HL-60/S4 treated with phorbol 12-myristate 13-acetate at 8.2 ng/mL for 4 days and 3 days (cell line): ENCODE data around the gene ZNF385B.

Experiments used
- in situ Hi-C: fragments of 300-500 bp; cut with MboI; formaldehyde crosslinking; loops from 2 replicates; pipeline ENCODE4 v1.15.0; 2022; ENCODE audit warnings: low sequenced_read_pairs

Gene ZNF385B

DNA sequence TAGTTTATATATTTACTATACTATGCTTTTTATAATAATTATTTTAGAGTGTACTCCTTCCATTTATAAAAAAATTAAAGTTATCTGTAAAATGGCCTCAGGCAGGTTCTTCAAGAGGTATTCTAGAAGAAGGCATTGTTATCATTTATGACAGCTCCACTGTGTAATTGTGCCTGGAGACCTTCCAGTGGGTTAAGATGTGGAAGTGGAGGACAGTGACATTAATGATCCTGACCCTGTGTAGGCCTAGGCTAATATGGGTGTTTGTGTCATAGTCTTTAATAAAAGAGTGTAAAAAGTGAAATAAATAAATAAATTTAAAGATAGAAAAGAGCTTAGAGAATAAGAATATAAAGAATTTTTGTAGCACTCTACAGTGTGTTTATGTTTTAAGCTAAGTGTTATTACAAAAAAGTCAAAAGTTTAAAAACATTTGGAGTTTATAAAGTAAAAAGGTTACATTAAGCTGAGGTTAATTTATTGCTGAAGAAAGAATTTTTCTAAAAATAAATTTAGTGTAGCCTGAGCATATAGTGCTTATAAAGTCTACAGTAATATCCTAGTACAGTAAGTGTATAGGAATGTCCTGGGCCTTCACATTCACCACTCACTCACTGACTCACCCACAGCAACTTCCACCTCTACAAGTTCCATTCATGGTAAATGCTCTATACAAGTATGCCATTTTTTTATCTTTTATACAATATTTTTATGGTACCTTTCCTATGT is 406.8 kb downstream of the ZNF385B start:
- in situ Hi-C loops: no loop called here

DNA sequence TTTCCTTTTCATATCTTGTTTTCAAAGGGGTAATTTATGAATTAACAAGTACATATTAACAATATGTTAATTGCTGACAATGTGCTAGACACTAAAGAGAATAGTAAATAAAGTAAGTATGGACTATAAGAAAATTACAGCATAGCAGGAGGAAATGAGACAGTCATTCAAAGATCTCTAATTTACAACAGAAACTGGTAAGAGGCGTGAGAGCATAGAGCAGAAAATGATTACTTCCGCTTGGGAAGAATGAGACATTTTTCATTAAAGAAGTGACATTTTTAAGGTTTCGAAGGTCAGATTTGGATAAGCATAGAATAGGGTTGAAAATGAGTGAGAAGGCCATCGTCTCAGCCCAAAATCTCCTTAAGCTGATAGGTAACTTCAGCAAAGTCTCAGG is 412.4 kb downstream of the ZNF385B start:
- in situ Hi-C loops: no loop called here

DNA sequence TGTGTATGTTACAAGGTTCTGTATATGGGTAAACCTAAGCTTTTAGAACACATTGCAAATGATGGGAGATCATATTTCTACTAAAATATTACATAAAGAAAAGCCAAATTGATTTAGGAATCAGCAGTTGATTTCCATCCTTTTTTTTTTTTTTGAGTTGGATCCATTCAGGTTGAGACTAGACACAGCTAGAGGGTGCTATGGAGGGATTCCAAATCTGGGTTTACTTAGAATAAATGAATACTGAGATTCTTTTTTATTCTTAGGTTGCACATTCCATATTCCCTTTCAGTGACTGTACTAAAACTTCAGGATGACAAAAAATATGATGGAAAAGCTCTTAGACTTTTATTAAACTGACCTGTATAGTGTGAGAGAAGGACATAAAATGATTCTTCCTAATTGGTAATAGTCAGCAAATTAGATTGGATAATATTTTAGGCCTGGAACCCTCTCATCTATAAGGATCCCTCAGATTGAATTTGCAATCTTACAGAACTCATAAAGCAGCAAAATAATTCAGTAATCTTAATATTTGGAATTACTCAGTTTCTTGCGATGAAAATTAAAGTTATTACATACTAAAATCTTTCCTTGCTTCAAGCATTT is 413.5 kb downstream of the ZNF385B start:
- in situ Hi-C loops: no loop called here

DNA sequence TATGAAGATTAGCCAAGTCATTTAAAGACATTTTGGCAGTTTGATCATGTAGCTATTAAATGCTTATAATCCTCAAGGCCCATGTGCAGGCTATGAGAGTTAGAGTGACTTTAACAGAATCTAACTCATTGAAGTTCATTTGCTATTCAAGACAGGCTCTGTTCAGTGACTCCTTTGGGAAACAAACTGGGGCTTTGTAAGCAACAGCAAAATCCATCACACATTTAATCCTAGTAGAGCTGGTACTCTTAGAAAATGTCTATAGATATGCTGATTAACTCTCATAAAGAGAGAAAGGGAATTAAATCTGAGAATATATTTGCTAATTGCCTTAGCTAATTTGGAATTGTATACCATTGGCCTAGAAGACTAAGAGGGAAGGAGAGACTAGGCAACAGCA is 414.0 kb downstream of the ZNF385B start:
- in situ Hi-C loops: no loop called here

DNA sequence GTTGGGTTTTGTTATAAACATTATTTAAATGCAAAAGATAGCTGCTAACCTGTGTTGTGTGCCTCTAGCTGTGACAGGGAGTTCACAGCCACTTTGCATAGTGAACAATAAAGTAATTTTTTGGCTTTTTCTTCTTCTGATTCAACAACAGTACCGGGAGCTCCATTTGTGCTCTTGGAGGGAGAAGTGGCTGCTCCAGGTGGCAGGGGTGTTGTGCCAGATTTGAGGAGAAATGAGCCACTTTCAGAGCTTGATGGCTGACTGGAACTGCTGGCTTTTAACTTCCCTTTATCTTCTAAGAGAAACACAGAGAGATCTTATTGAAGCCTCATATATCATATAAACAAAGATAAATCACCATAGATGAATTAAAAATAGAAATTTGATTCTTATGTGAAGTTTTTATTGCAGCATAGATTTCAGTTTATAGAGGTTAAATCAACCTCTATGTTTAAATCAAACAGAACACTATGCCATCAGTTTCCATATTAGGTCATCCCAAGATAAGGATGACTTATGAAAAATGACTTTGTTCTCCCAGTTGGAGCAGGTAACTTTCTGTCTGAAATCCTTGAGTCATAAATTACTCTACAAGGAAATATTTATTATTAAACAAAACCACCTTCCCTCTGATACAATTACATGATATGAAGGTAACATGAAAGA is 414.8 kb downstream of the ZNF385B start:
- in situ Hi-C loops: no loop called here

DNA sequence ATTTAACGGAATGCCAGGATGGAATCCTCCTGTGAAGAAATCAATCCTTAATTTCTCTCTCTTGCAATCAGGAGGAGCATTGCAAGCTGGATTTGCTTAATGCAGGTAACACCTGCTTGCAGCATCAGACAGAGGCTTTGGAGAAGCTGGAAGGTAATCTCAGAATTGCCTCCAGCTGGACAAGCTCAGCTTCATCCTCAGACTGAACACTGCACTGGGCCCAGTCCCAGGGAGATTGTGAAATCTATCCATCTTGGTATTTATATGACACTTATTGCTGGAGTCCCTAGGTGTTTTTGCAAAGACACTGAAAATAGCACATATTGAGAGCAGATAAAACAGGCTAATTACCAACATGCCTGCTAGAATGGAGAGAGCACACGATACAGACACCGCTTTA is 417.4 kb downstream of the ZNF385B start:
- in situ Hi-C loops: no loop called here

DNA sequence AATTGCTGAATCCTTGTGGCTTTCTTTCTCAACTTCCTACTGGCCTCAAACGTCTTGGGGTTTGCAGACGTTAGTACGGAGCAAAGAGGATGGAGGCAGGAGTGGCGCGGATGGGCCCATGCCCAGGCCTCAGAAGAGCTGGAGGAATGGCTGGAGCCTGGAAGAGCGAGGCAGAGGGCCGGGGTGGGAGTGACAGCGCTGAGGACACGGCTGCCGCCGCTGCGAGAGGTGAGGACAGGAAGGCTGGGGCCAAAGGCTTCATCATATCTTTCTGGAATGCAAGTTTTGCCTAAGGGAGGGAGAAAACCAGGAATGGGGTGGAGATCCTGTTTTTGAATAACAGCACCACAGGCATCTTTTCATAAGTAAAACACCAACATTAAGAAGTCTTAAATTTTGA is 418.2 kb downstream of the ZNF385B start:
- in situ Hi-C loops: no loop called here

DNA sequence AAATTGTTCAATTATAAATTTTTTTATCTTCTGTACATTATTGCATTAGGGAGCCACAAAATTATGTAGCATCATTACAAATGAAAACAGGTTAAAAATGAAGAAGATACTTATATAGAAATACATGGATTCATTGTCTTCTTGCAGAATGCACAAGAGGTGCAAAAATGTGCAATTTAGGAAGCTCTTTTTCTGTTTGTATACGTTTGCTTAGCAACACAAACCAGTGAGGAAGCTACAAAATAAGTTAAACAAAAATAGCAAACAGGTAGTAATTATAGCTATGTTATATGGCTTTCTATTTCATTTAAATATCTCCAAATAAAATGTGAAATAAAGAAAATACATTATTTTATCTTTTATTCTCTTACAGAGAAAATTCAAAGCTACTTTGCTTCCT is 419.2 kb downstream of the ZNF385B start:
- in situ Hi-C loops: no loop called here

DNA sequence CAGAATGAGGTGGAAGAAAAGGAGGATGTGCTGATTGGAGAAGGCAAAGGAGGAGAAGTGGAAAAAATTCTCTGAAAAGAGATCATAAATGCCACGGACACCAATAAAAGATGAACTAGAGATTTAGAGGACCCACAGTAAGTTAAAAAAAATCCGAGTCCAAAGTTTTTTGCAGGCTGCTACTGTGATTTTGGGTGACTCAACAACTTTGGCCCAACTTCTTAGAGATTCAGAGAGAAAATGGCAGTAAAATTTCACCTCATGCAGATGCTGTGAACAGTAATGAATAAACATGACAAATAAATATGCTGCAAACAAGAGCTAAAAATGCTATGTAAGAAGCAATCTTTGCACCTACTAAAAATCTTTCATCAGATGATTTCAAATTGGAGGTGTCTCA is 419.9 kb downstream of the ZNF385B start:
- in situ Hi-C loops: no loop called here

DNA sequence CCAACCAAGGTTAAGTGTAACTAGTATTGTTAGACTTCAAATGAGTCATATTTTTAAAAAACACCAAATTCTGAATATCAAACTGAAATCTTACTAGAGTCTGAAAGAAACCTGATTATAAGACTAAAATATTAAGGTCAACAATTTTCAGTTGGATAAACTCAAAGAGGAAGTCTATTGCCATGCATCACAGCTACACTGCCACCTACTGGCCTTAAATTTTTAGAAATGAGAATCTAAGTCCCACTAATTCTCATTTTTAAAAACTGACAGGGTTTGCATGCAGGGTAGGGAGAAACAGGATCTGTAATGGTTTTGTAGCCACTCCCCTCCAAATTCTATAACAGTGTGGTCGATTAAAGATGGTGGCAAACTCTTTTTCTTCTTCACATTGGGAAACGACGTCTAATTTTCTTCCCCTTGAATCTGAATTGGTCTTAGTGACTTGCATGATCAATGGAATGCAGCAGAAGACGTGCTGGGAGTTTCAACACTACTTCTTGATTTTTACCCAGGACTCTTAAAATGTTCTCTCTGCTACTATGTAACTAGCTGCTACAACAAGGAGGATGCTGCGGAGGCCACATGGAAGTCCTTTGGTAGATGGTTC is 420.7 kb downstream of the ZNF385B start:
- in situ Hi-C loops: no loop called here

DNA sequence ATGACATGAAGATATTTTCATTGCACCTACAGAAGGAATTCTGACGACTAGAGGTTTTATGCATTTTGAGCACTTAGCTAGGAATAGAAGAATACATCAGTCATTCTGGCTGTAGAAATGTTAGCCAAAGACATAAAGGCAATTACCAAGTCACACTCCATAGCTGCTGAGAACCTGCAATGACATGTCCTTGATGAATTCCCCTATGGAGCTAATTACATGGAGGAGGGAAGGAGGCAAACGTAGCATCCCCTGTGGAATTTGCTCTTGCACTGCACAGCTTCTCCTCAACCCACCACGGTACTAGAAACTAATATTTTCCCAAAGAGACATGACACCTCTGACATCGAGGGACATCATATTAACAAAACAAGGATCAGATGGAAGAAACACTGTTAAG is 422.8 kb downstream of the ZNF385B start:
- in situ Hi-C loops: no loop called here

DNA sequence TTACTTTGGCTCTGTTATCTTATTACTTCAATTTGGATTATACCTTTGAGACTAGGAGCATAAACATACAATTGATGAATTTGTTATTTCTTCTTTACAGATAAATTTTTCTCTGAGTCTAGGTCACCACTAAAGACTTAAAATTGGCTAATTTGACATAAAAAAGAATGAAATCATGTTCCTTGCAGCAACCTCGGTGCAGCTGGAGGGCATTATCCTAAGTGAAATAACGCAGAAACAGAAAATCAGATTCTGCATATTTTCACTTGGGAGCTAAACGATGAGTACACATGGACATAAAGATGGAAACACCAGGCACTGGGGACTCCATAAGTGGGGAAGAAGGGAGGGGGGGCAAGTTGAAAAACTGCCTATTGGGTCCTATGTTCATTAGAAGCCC is 424.0 kb downstream of the ZNF385B start:
- in situ Hi-C loops: no loop called here

DNA sequence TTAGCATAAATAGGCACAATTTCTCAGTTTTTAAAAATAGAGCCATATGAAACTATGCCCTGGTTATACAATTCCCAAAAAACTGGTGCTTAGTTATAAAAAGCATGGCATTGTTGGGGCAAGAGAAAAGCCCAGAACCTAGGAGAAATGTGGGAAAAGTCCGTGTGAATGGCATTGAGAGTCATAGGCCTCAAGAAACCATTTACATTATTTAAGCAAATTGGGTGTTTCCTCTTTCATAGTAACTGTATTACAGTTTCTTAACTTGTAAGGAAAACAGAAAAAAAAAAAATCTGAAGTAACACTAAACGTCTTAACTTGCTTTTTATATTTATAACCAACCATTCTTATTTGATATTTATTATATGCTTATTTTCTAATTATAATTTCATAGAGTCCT is 425.8 kb downstream of the ZNF385B start:
- in situ Hi-C loops: no loop called here

DNA sequence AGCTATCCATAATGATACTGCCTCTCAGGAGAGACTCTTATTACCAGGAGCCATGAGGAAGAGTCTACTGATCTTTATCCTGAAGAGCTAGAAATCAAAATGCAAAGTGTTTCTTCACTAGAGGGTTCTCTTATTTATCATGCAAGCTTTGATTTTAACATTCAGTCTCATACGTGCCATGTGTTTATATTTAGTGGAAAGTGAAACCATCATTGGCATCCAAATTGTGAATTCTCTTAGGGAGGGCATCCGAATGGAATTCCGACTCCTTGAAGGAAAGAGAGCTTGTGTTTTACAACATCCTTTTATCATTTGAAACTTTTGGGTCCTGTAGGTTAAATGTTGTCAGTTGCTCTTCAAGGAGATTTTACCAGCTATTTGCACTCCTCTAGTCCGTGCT is 426.4 kb downstream of the ZNF385B start:
- in situ Hi-C loops: no loop called here

DNA sequence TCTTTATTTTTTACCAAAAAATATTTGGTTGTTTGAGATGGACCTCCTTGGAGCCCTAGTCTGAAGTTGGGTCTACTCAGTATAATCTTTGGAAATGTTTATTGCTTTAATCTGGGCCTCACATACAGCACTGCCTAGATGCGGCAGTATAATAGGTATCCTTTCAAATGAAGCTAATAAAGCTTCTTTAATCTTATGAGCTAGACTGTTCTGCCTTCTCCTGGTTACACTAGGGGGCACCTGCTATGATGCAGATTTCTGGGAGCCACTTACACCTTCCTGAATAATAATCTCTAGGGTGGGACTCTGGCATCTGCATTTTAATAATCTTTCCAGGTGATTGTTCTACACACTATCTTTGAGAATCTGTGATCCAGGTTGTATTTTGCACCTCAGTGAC is 427.1 kb downstream of the ZNF385B start:
- in situ Hi-C loops: no loop called here

DNA sequence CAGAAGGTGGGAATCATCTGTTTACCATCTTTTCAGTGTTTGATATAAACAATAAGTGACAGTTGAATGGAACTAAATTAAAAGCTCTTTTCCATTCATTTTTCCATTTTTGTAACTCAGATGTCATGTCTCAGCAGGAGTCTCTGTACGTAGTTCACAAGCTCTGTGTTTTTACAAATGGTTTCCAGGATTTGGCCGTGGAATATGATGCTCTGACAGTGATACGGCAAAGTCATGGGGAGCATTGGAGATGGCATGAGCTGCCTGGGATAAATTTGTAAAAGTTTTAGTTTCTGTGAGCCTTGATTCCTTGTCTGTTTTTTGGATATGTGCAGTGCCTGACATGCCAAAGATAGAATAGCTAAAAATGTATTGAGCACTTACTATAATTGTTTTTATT is 428.7 kb downstream of the ZNF385B start:
- in situ Hi-C loops: no loop called here

DNA sequence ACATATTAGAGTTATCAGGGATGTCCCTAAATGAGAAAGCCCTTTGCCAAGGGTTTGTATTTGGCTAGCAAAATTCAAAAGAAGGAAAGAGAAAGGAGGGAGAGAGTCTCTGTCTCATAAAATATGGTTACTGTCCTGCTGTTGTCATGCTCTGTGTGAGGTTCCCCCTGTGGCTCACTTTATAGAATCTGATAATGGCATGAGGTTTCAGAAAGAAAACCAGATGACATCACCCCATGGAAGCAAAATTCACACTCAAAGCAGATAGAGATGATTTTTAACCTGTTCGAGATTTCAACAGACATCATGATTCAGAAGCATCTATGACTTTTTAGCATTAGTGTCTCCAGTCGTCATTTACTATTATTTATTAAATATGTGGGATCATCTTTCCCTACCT is 431.8 kb downstream of the ZNF385B start:
- in situ Hi-C loops: no loop called here

DNA sequence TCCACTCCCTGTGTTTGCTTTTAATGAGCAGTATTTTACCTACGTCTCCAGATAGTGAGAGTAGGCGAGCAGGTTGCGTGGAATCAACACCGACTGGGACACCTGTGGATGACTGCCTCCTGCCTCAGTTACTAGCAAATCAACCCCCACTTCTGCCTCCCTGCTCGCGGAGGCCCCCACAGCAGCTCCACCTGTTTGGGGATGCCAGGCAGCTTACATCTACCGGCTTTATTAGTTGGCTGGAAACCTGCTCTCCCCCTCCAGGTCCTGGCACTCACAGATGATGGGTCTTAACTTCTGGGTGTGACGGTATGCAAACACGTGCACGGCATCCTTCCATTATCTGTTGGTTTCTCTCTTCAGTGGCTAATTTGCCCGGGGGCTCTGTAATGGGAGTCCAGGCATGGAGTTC is 432.3 kb downstream of the ZNF385B start:
- in situ Hi-C loops: no loop called here

DNA sequence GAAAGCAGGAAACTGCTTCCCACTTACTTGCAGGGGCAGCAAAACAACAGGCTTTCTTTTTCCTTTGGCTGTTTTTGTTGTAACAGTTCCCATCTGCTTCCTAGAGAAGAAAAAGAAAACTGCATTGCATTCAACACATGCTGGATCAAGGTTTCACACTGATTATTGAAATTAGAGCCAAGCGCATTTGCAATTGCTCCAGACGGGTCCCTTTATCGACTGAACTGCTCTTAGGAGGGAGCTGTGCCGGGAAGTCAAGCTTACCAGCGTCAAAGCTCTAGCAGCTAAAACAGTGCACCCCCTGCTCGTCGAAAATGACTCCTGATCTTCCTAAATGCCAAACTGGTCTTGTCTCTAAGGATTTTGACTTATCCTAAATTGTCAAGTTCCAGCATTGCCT is 432.8 kb downstream of the ZNF385B start:
- in situ Hi-C loops: no loop called here

DNA sequence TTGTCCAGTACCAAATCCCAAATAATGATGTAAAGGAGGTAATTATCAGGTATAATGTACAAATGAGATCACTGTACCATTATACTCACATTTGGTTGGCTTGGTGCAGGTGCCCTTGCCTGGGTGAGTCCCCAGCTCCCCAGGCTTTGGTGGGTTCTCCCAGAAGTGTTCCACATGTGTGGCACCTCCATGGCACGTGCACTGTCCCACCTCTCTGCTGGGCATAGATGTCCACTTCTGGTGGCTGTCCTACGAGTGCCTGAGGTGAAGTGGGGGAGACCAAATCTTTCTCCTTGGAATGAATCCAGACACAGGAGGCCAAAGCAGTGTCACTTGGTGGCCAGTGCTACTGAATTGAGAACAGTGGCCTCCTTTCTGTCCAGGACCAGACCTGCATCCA is 434.3 kb downstream of the ZNF385B start:
- in situ Hi-C loops: no loop called here

DNA sequence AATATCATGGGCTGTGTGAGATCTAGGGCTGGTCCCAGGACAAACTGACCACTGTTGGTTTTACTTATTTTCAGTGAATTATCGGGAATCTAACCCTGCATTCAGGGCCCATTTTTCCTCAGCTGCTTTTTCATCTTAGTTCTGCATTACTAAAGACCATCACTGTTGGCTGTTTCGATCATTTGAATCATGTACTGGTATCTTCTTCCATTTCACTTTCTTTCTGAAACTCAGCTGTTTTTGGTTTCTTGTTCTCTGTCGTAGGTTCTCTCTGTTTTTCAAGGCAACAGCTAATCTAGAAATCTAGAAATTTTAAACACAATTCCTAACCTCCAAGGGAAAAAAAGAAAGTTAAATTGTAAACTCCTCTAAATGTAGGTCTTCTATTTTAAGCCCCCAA is 436.8 kb downstream of the ZNF385B start:
- in situ Hi-C loops: no loop called here

DNA sequence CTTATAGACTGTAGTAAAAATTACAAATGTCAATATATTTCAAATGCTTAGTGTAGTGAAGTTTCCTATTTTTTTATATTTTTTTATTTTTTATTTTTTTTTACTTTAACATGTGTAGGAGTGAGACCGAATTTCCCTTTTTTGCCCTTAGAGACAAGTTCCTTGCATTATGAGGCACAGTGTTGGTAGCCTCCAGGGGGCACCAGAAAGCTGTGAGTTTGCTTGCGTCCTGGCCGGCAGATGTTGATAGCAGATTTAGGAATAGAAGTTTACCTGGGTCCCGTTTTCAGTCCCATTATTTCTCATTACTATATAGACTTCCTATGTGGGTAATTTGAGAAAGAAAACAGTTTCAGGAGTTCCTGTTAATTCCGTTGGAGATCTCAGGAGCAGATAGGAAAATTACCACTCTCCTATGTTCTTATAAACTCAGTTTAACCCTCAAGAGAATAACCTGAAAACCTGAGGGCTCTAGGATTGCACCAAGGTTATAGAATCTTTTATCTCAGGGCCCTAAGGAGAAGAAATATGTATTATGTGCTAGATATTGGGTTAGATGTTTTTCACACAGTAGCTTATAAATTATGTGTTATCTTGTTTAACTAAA is 439.3 kb downstream of the ZNF385B start:
- in situ Hi-C loops: no loop called here
